ENCODE results near the gene ZFP36. TPM values are rescaled to one million over a fixed set of nuclear protein-coding genes. Genes with fewer than 3 reads are reported as not detected.

Gene ZFP36
- total RNA-seq, 4 donors from 2014 or later: 183 to 682 (median 309) TPM

DNA sequence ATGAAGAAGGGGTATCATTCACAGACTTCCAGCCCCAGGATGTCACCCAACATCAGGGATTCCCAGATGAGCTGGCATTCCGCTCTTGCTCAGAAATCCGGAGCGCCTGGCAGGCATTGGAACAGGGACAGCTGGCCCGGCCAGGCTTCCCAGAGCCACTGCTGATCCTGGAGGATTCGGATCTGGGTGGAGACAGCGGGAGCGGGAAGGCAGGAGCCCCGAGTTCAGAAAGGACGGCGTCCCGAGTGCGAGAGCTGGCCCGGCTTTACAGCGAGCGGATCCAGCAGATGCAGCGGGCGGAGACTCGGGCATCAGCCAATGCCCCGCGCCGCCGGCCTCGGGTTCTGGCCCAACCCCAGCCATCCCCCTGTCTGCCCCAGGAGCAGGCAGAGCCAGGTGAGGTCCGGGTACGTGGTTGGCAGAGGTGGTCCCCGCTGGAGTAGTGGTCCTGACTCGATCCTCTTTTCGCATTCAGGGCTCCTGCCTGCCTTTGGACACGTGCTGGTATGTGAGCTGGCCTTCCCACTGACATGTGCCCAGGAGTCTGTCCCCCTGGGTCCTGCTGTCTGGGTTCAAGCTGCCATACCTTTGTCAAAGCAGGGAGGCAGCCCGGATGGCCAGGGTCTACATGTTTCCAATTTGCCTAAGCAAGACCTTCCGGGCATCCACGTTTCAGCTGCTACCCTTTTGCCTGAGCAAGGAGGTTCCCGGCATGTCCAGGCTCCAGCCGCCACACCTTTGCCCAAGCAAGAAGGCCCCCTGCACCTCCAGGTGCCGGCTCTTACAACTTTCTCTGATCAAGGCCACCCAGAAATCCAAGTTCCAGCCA is 16.8 kb downstream of the ZFP36 start:
- H3K36me3 ChIP-seq: peaks cover 0 to 9% (median 0%) of the 10 kb centered on the region in 3 donors
- no peaks in the 10 kb centered on the region for H3K9me3 ChIP-seq
- no peak for DNase-seq
- H3K27me3 ChIP-seq: no peaks in the 10 kb centered on the region
- no peak overlapping the region for H3K4me3 ChIP-seq
- peaks cover 0 to under 1% (median 0%) of the 10 kb centered on the region in 4 donors for H3K4me1 ChIP-seq
- no peak overlapping the region for H3K27ac ChIP-seq
- no peak for TF ChIP-seq POLR2A (IDR thresholded peaks at IDR 0.05)
- TF ChIP-seq, protein P1, sequence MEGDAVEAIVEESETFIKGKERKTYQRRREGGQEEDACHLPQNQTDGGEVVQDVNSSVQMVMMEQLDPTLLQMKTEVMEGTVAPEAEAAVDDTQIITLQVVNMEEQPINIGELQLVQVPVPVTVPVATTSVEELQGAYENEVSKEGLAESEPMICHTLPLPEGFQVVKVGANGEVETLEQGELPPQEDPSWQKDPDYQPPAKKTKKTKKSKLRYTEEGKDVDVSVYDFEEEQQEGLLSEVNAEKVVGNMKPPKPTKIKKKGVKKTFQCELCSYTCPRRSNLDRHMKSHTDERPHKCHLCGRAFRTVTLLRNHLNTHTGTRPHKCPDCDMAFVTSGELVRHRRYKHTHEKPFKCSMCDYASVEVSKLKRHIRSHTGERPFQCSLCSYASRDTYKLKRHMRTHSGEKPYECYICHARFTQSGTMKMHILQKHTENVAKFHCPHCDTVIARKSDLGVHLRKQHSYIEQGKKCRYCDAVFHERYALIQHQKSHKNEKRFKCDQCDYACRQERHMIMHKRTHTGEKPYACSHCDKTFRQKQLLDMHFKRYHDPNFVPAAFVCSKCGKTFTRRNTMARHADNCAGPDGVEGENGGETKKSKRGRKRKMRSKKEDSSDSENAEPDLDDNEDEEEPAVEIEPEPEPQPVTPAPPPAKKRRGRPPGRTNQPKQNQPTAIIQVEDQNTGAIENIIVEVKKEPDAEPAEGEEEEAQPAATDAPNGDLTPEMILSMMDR (IDR thresholded peaks at IDR 0.05): no peak

DNA sequence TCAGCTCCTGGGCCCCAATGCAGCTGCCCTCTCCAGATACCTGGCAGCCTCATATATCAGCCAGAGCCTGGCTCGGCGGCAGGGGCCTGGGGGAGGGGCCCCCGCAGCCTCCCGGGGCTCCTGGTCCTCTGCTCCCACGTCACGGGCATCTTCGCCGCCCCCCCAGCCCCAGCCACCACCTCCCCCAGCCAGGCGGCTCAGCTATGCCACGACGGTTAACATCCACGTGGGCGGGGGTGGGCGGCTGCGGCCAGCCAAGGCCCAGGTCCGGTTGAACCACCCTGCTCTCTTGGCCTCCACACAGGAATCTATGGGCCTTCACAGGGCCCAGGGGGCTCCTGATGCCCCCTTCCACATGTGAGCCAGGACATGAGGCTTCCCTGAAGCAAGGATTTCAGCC is 18.3 kb downstream of the ZFP36 start:
- Histone ChIP-seq H3K36me3 (no peaks in the 10 kb centered on the region), H3K27me3 (no peaks in the 10 kb centered on the region), H3K27ac (no peak overlapping the region), H3K4me3 (no peak overlapping the region), H3K9me3 (no peaks in the 10 kb centered on the region), H3K4me1 (peaks cover 0 to 8% (median 0%) of the 10 kb centered on the region in 4 donors)
- no peak for TF ChIP-seq POLR2A (IDR thresholded peaks at IDR 0.05)
- TF ChIP-seq, protein P1 (IDR thresholded peaks at IDR 0.05): no peak
- DNase-seq: no peak

DNA sequence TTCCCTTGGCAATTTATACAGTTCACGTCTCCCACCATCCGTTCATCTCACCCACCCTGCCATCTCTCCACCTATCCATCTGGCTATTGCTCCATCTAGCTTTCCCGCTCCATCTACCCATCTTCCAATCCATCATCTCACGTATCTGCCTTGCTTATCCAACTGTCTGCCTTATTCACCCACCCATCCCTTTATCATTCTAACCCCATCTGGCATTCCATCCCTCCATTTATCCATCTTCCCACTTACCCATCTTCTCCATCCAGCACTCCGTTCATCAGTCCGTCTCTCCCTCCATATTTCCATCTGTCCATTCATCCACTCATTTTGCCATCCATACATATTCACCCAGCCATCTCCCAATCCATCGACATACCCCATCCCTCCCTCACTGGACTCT is 19.1 kb downstream of the ZFP36 start:
- Histone ChIP-seq H3K4me3 (no peak overlapping the region), H3K4me1 (peaks cover 0 to 14% (median 2%) of the 10 kb centered on the region in 4 donors), H3K9me3 (no peaks in the 10 kb centered on the region), H3K36me3 (no peaks in the 10 kb centered on the region), H3K27me3 (no peaks in the 10 kb centered on the region), H3K27ac (no peak overlapping the region)
- DNase-seq: no peak
- TF ChIP-seq, protein P1 (IDR thresholded peaks at IDR 0.05): no peak
- TF ChIP-seq POLR2A (IDR thresholded peaks at IDR 0.05): no peak

DNA sequence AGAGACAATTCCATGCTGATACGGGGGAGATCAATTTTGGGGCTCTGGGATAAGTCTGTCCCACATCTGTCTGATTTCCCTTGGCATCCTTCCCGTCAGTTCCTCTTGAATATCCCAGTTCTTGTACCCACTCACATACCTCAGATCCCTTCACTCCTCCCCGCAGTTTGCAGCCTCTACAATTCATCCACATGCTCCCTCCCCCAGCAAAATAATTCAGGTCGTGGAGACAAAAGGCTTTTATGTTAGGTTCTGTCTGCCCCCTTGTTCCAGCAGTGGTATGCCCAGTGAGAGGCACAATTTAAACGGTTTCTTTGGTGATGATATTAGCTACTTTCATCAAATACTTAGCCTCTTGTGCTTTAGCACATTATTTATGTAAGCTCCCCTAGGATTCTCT is 19.5 kb downstream of the ZFP36 start:
- Histone ChIP-seq H3K27ac (no peak overlapping the region), H3K36me3 (no peaks in the 10 kb centered on the region), H3K4me1 (peaks cover 0 to 18% (median 6%) of the 10 kb centered on the region in 4 donors), H3K9me3 (no peaks in the 10 kb centered on the region), H3K4me3 (no peak overlapping the region), H3K27me3 (no peaks in the 10 kb centered on the region)
- DNase-seq: no peak
- TF ChIP-seq, protein P1 (IDR thresholded peaks at IDR 0.05): no peak
- TF ChIP-seq POLR2A (IDR thresholded peaks at IDR 0.05): no peak

DNA sequence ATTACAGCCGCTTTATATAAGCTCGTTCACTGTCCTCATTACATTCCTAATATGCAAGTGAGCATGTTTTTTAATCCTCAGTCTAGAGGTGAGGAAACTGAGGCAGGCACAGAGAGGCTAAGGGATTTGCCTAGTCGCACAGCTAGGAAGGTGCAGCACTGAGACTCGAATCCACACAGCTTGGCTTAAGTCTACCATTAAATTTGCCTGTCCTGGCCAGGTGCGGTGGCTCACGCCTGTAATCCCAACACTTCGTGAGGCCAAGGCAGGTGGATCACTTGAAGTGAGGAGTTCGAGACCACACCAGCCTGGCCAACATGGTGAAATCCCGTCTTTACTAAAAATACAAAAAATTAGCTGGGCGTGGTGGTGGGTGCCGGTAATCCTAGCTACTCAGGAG is 21.1 kb downstream of the ZFP36 start:
- Histone ChIP-seq H3K4me3 (no peak overlapping the region), H3K9me3 (no peaks in the 10 kb centered on the region), H3K27ac (peak overlapping the region in 3 of 4 donors; percentile 46 to 86 (median 71)), H3K36me3 (peaks cover 0 to 10% (median 0%) of the 10 kb centered on the region in 3 donors), H3K4me1 (peaks cover 0 to 19% (median 8%) of the 10 kb centered on the region in 4 donors), H3K27me3 (no peaks in the 10 kb centered on the region)
- no peak for DNase-seq
- TF ChIP-seq, protein P1 (IDR thresholded peaks at IDR 0.05): no peak
- TF ChIP-seq POLR2A (IDR thresholded peaks at IDR 0.05): no peak
